ENCODE measurements around the gene RACK1. TPM values are rescaled to one million over a fixed set of nuclear protein-coding genes. Genes with fewer than 3 reads are reported as not detected.

Gene RACK1
- total and polyA plus RNA-seq, 2 of the 13 experiments (the other 11 are each of a cell fraction or from before 2014, with no cell fraction given), result 2,514 to 6,141 TPM

- TF ChIP-seq ZNF263 (CRISPR knock-in tag; IDR thresholded peaks at IDR 0.05) (peak; percentile 76), ZBTB2 (CRISPR knock-in tag; IDR thresholded peaks at IDR 0.05; ENCODE audit: low read depth) (peak; percentile 62; the same call in 1 of the 2 replicates), ZNF773 (CRISPR knock-in tag; IDR thresholded peaks at IDR 0.05; ENCODE audit: borderline replicate concordance) (no peak), TBL1XR1 (IDR thresholded peaks at IDR 0.05; ENCODE audit: borderline replicate concordance, low read length, partially characterized antibody) (peak; percentile 45), HOXA7 (CRISPR knock-in tag; IDR thresholded peaks at IDR 0.05) (no peak), ZNF142 (CRISPR knock-in tag; IDR thresholded peaks at IDR 0.05) (0 out of 2 replicates have a peak, but pooled peaks have one; percentile 70), ZKSCAN1 (IDR thresholded peaks at IDR 0.05; ENCODE audit: low read length) (no peak), SNAI1 (CRISPR knock-in tag; IDR thresholded peaks at IDR 0.05; ENCODE audit: borderline replicate concordance) (peak; percentile 30; the same call in 1 of the 2 replicates), ONECUT2 (CRISPR knock-in tag; IDR thresholded peaks at IDR 0.05) (no peak), ISX (CRISPR knock-in tag; conservative IDR thresholded peaks at IDR 0.05) (no peak), FOXC1 (CRISPR knock-in tag; IDR thresholded peaks at IDR 0.05; ENCODE audit: borderline replicate concordance) (peak; percentile 59; the same call in 1 of the 2 replicates), FOXK2 (IDR thresholded peaks at IDR 0.05) (no peak), ZNF724P (CRISPR knock-in tag; IDR thresholded peaks at IDR 0.05; ENCODE audit: borderline replicate concordance) (no peak; the same call in 1 of the 2 replicates), FOXJ3 (CRISPR knock-in tag; IDR thresholded peaks at IDR 0.05; ENCODE audit: borderline replicate concordance) (0 out of 2 replicates have a peak, but pooled peaks have one; percentile 50), ZNF367 (CRISPR knock-in tag; IDR thresholded peaks at IDR 0.05; ENCODE audit: borderline replicate concordance) (no peak), ZNF784 (CRISPR knock-in tag; IDR thresholded peaks at IDR 0.05; ENCODE audit: borderline replicate concordance) (peak; percentile 59; the same call in 1 of the 2 replicates), SOX5 (CRISPR knock-in tag; IDR thresholded peaks at IDR 0.05; ENCODE audit: borderline replicate concordance) (no peak; the same call in none of the 2 replicates), SP5 (CRISPR knock-in tag; IDR thresholded peaks at IDR 0.05; ENCODE audit: borderline replicate concordance, low read depth) (no peak; the same call in 1 of the 2 replicates), BCL6 (CRISPR knock-in tag; IDR thresholded peaks at IDR 0.05) (no peak; the same call in 1 of the 2 replicates), TOPORS (CRISPR knock-in tag; IDR thresholded peaks at IDR 0.05) (peak; percentile 76; the same call in 1 of the 2 replicates), CERS6 (CRISPR knock-in tag; IDR thresholded peaks at IDR 0.05) (peak; percentile 47; the same call in 1 of the 2 replicates)
These were observed 21.7 kb downstream of the RACK1 start (continued) for GRCh38 chr5:181221792-181222629.

Measured in HepG2 (cell line).